ENCODE results near the gene RAPGEF1.
"Not testable (repeated sequence)": the region's sequence is repeated elsewhere in the genome, so short reads cannot be mapped to it uniquely, and the experiment has no call there.

The RAPGEF1 gene

GRCh38 chr9:131739959-131740648 is at the start of gene RAPGEF1:
RAPGEF1 (minus strand) TSS chr9:131740076; CDS start chr9:131739830, 246 bp downstream.
- peak; percentile 79 to 83 for DNase-seq (ENCODE audit: low read depth in 2 of 2)

GRCh38 chr9:131788851-131789250 is 49.0 kb upstream of the RAPGEF1 start:
- no peak for DNase-seq (ENCODE audit: low read depth in 2 of 2)

- DNase-seq (ENCODE audit: low read depth in 2 of 2) = no peak
Measured at GRCh38 chr9:131787838-131788237, 48.0 kb upstream of the RAPGEF1 start.

GRCh38 chr9:131784748-131785501 is 45.0 kb upstream of the RAPGEF1 start:
- DNase-seq (ENCODE audit: low read depth in 2 of 2) = no peak

- no peak for DNase-seq (ENCODE audit: low read depth in 2 of 2)
Measured at GRCh38 chr9:131781069-131781468, 41.2 kb upstream of the RAPGEF1 start.

- DNase-seq (ENCODE audit: low read depth in 2 of 2) = peak in 1 of 2 donors; percentile 14
Measured at GRCh38 chr9:131776473-131776872, 36.6 kb upstream of the RAPGEF1 start.

- no peak for DNase-seq (ENCODE audit: low read depth in 2 of 2)
Measured at GRCh38 chr9:131776036-131776435, 36.2 kb upstream of the RAPGEF1 start.

- no peak for DNase-seq (ENCODE audit: low read depth in 2 of 2)
Measured at GRCh38 chr9:131774636-131775035, 34.8 kb upstream of the RAPGEF1 start.

GRCh38 chr9:131773911-131774379 is 34.1 kb upstream of the RAPGEF1 start:
- peak in 1 of 2 donors; percentile 22 for DNase-seq (ENCODE audit: low read depth in 2 of 2)

GRCh38 chr9:131772940-131773339 is 33.1 kb upstream of the RAPGEF1 start:
- no peak for DNase-seq (ENCODE audit: low read depth in 2 of 2)

- no peak for DNase-seq (ENCODE audit: low read depth in 2 of 2)
Measured at GRCh38 chr9:131771646-131772045, 31.8 kb upstream of the RAPGEF1 start.

GRCh38 chr9:131769361-131769760 is 29.5 kb upstream of the RAPGEF1 start:
- no peak for DNase-seq (ENCODE audit: low read depth in 2 of 2)

GRCh38 chr9:131764568-131764967 is 24.7 kb upstream of the RAPGEF1 start:
- no peak for DNase-seq (ENCODE audit: low read depth in 2 of 2)

GRCh38 chr9:131762356-131762932 is 22.6 kb upstream of the RAPGEF1 start:
- peak; percentile 66 to 69 for DNase-seq (ENCODE audit: low read depth in 2 of 2)

- no peak for DNase-seq (ENCODE audit: low read depth in 2 of 2)
Measured at GRCh38 chr9:131759017-131759647, 19.3 kb upstream of the RAPGEF1 start.

- DNase-seq (ENCODE audit: low read depth in 2 of 2) = no peak
Measured at GRCh38 chr9:131757549-131757948, 17.7 kb upstream of the RAPGEF1 start.

- DNase-seq (ENCODE audit: low read depth in 2 of 2) = peak; percentile 78 to 79
Measured at GRCh38 chr9:131755541-131756198, 15.8 kb upstream of the RAPGEF1 start.

- no peak for DNase-seq (ENCODE audit: low read depth in 2 of 2)
Measured at GRCh38 chr9:131754846-131755245, 15.0 kb upstream of the RAPGEF1 start.

- DNase-seq (ENCODE audit: low read depth in 2 of 2) = not testable (repeated sequence)
Measured at GRCh38 chr9:131753751-131754150, 13.9 kb upstream of the RAPGEF1 start.

GRCh38 chr9:131752231-131752884 is 12.5 kb upstream of the RAPGEF1 start:
- DNase-seq (ENCODE audit: low read depth in 2 of 2) = no peak

- DNase-seq (ENCODE audit: low read depth in 2 of 2) = no peak
Measured at GRCh38 chr9:131748411-131748955, 8.6 kb upstream of the RAPGEF1 start.

Measured in stimulated activated CD8-positive, alpha-beta memory T cell treated with anti-CD3 and anti-CD28 coated beads, Interleukin-2, amount 100 ng/mL, for 48 hours (primary cell).